Esophagus muscularis mucosa (tissue), 4 donors: ENCODE data around the gene ENTR1. TPM values are rescaled to one million over a fixed set of nuclear protein-coding genes. Genes with fewer than 3 reads are reported as not detected.

ENCODE experiments used
- DNase-seq: peaks from one replicate; pipeline ENCODE4 v3.0.0-alpha.2; 2017; ENCODE audit errors: extremely low spot score
- H3K27ac ChIP-seq, 4 donors: fragments of 200-600 bp; sonication (generic); replicated peaks in 1 of 4; 1 replicate in 3 of 4; 2 replicates in 1 of 4; pipeline ENCODE4 v1.5.1; 2016 to 2019; ENCODE audit warnings: mild to moderate bottlenecking in 1 of 4
- H3K27me3 ChIP-seq, 4 donors: fragments of 200-600 bp; sonication (generic); one replicate each; pipeline versions ENCODE4 v1.5.1 to v1.6.0; 2016 to 2019
- H3K36me3 ChIP-seq, 4 donors: fragments of 200-600 bp; sonication (generic); one replicate each; pipeline ENCODE4 v1.5.1; 2016 to 2019
- H3K4me1 ChIP-seq, 4 donors: fragments of 200-600 bp; sonication (generic); one replicate each; pipeline ENCODE4 v1.5.1; 2016 to 2019
- H3K4me3 ChIP-seq, 4 donors: fragments of 200-600 bp; sonication (generic); 1 replicate in 2 of 4; 2 replicates in 2 of 4; pipeline ENCODE4 v1.5.1; 2016 to 2019; ENCODE audit warnings: mild to moderate bottlenecking in 4 of 4, moderate library complexity in 1 of 4
- H3K9me3 ChIP-seq, 4 donors: fragments of 200-600 bp; sonication (generic); 1 replicate in 3 of 4; 2 replicates in 1 of 4; pipeline ENCODE4 v1.5.1; 2016 to 2019
- EP300 ChIP-seq: sonication (generic); formaldehyde crosslinking; IDR thresholded peaks from one replicate; pipeline ENCODE4 v1.6.1; 2017; ENCODE audit warnings: antibody characterized with exemption
- POLR2A ChIP-seq: fragments of 450-650 bp; IDR thresholded peaks from one replicate; pipeline ENCODE4 v1.6.1; 2017; ENCODE audit warnings: antibody characterized with exemption, moderate library complexity, mild to moderate bottlenecking, low read depth
- POLR2AphosphoS5 ChIP-seq, 2 donors: sonication (generic); formaldehyde crosslinking; IDR thresholded peaks; one replicate each; pipeline ENCODE4 v1.6.1; 2017; ENCODE audit warnings: antibody characterized with exemption in 2 of 2
- WGBS: methylation state at CpG from one replicate; pipeline ENCODE4 v1.1.5; 2018; 5-methylcytosine and 5-hydroxymethylcytosine counted together
- intact Hi-C: fragments of 100-400 bp; cut with DNase I; formaldehyde crosslinking; loops from one replicate; pipeline ENCODE4 v1.15.1; 2023
- total RNA-seq, 4 donors: library from RNA; depleted of rRNA; stranded (reverse); fragments of >200 nt; gene quantifications; one replicate each; pipeline versions ENCODE4 v1.1.0 to v1.2.1, GENCODE V29; 2016
- TF ChIP-seq, protein P1 (sequence below), 3 experiments: fragments of 200-600 bp in 2 of 3; fragments of 450-650 bp in 1 of 3; sonication (generic) in 2 of 3; IDR thresholded peaks; one replicate each; pipeline ENCODE4 v1.5.1; 2017 to 2019; ENCODE audit warnings: antibody characterized with exemption in 3 of 3, mild to moderate bottlenecking in 2 of 3, moderate library complexity in 1 of 3

The ENTR1 gene
- total RNA-seq, 4 donors from 2014 or later = 26.2 to 44.8 (median 37.6) TPM

DNA sequence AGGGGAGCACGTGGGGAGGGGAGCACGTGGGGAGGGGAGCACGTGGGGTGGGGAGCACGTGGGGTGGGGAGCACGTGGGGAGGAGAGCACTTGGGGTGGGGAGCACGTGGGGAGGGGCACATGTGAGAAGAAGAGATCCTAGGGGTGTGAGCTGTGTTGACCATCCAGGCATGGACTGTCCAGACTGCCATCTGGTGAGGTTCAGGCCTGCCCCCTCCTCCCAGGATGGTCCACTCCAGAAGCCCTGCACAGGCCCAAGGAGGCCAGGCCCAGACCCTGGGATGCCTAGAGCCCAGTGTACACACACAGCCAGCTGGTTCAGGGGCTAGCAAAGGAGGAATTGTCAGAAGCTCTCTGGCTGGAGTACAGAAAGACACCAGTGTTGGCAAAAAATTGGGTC is 12.8 kb downstream of the ENTR1 start:
- H3K4me3 ChIP-seq = no peak overlapping the region

DNA sequence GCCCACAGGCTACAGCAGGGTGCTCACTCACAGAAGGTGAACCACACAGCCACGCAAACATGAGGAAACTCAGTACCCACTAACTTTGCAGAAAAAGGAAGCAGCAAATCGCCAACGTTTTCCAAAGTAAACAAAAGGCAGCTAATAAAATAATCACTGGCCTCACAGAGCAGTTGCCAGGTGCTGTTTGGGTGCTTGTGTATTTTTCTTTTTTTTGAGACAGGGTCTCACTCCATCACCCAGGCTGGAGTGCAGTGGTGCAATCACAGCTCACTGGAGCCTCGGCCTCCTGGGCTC is 14.2 kb downstream of the ENTR1 start:
- peaks cover 48 to 75% (median 71%) of the 10 kb centered on the region in 4 donors for H3K36me3 ChIP-seq
- H3K9me3 ChIP-seq = no peaks in the 10 kb centered on the region
- H3K27ac ChIP-seq = no peak overlapping the region
- no peak overlapping the region for H3K4me3 ChIP-seq
- H3K4me1 ChIP-seq = peaks cover 18 to 25% (median 24%) of the 10 kb centered on the region in 4 donors
- intact Hi-C loops = loop anchor here (5.0 kb wide), 1 partner anchor 59 kb away; no protein-coding TSS in a partner anchor
- no peak for DNase-seq
- H3K27me3 ChIP-seq = no peaks in the 10 kb centered on the region
- TF ChIP-seq, protein P1, sequence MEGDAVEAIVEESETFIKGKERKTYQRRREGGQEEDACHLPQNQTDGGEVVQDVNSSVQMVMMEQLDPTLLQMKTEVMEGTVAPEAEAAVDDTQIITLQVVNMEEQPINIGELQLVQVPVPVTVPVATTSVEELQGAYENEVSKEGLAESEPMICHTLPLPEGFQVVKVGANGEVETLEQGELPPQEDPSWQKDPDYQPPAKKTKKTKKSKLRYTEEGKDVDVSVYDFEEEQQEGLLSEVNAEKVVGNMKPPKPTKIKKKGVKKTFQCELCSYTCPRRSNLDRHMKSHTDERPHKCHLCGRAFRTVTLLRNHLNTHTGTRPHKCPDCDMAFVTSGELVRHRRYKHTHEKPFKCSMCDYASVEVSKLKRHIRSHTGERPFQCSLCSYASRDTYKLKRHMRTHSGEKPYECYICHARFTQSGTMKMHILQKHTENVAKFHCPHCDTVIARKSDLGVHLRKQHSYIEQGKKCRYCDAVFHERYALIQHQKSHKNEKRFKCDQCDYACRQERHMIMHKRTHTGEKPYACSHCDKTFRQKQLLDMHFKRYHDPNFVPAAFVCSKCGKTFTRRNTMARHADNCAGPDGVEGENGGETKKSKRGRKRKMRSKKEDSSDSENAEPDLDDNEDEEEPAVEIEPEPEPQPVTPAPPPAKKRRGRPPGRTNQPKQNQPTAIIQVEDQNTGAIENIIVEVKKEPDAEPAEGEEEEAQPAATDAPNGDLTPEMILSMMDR (IDR thresholded peaks at IDR 0.05) = no peak
- TF ChIP-seq EP300 (no peak), POLR2AphosphoS5 (IDR thresholded peaks at IDR 0.05) (no peak), POLR2A (no peak)
- WGBS = 67% methylated on average over 4 of the region's 4 CpGs

More for the DNA sequence above, 12.8 kb downstream of the ENTR1 start:
- H3K27me3 ChIP-seq = no peaks in the 10 kb centered on the region
- H3K9me3 ChIP-seq = no peaks in the 10 kb centered on the region
- H3K36me3 ChIP-seq = peaks cover 33 to 71% (median 67%) of the 10 kb centered on the region in 4 donors
- DNase-seq = no peak
- intact Hi-C loops = loop anchor here (5.0 kb wide), 1 partner anchor 60 kb away; no protein-coding TSS in a partner anchor
- 77% methylated on average over 3 of the region's 6 CpGs for WGBS
- H3K27ac ChIP-seq = no peak overlapping the region
- TF ChIP-seq POLR2AphosphoS5 (IDR thresholded peaks at IDR 0.05) (no peak), POLR2A (no peak), EP300 (no peak)
- TF ChIP-seq, protein P1 (IDR thresholded peaks at IDR 0.05) = no peak
- H3K4me1 ChIP-seq = peaks cover 18 to 25% (median 24%) of the 10 kb centered on the region in 4 donors

DNA sequence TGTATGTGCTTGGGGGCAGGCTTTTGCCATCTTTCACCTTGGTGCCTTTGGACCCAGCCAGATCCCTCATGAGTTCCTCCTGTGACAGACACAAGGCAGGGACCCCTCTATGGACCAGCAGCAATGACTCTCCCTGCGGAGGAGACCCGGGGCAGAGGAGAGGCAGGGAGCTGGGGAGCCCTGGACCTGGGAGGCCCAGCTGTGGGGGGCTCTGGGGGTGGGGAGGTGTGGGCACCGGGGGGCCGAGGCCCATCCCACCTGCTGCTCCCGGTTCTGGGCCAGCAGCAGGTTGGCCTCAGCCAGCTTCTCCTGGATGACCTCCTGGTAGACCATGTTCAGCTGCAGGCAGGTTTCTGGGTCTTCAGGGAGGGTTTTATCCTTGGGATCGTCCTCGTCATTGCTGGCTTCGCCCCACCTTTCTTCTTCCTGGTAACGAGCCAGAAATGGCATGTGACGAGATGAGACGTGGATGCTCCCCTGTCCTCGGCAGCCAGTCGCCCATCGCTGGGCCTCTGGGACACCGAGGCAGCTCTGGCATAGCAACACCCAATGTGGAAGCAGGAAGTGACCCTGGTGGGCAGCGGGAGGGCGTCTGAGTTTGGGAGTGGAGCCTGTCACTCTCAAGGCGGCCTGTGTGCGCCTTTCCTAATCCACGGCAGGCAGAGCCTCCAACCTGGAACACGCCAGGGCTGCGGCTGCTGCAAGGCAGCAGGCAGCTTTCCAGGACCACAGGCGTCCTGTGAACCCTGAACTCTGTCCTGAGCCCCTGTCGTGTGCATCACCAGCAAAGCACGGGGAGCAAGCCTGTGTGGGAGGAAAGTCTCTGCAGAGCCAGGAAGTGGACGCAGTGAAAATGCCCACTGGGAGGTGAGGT is 14.8 kb downstream of the ENTR1 start:
- Histone ChIP-seq H3K27ac (no peak overlapping the region), H3K36me3 (peaks cover 49 to 79% (median 74%) of the 10 kb centered on the region in 4 donors), H3K9me3 (no peaks in the 10 kb centered on the region), H3K4me3 (no peak overlapping the region), H3K27me3 (no peaks in the 10 kb centered on the region), H3K4me1 (peaks cover 16 to 23% (median 21%) of the 10 kb centered on the region in 4 donors)
- intact Hi-C loops = loop anchor here (5.0 kb wide), 1 partner anchor 58 kb away; no protein-coding TSS in a partner anchor
- no peak for DNase-seq
- 91% methylated on average over 18 of the region's 26 CpGs for WGBS
- TF ChIP-seq, protein P1 (IDR thresholded peaks at IDR 0.05) = no peak
- TF ChIP-seq POLR2A (no peak), POLR2AphosphoS5 (IDR thresholded peaks at IDR 0.05) (no peak), EP300 (no peak)

DNA sequence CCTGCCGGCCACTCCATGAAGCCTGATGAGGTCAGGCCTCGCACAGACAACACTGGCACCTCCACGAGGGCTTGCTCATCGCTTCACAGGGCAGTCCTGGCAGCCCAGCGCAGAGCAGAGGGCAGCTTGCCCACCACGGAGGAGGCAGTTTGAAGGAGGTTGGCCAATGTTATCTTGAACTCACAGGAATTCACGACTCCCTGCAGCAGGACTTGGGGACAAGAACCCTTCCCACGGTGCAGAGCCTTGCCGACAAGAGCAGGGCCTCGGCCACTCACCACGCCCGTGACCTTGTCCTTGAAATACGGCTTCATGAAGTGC is 15.4 kb downstream of the ENTR1 start:
- H3K9me3 ChIP-seq = no peaks in the 10 kb centered on the region
- TF ChIP-seq, protein P1 (IDR thresholded peaks at IDR 0.05) = no peak
- TF ChIP-seq POLR2AphosphoS5 (IDR thresholded peaks at IDR 0.05) = no peak
- no peak for TF ChIP-seq POLR2A
- no peak for TF ChIP-seq EP300
- 97% methylated on average over 11 of the region's 13 CpGs for WGBS
- intact Hi-C loops = loop anchor here (5.0 kb wide), 1 partner anchor 58 kb away; no protein-coding TSS in a partner anchor
- H3K4me3 ChIP-seq = no peak overlapping the region
- peaks cover 49 to 84% (median 76%) of the 10 kb centered on the region in 4 donors for H3K36me3 ChIP-seq
- H3K4me1 ChIP-seq = peaks cover 12 to 18% (median 17%) of the 10 kb centered on the region in 4 donors
- no peak for DNase-seq
- H3K27me3 ChIP-seq = no peaks in the 10 kb centered on the region
- no peak overlapping the region for H3K27ac ChIP-seq
